ENCODE results near the gene BUB1B. TPM values are rescaled to one million over a fixed set of nuclear protein-coding genes. Genes with fewer than 3 reads are reported as not detected.

The BUB1B gene
- total RNA-seq, 1 experiment from 2014 or later = 67.8 TPM

- Histone ChIP-seq H3K9me3 (ENCODE audit: control insufficient read depth, insufficient read depth, low read depth, low read length) (no peaks in the 10 kb centered on the region), H3K4me1 (ENCODE audit: control insufficient read depth, insufficient read depth, low read length) (peaks cover 13% of the 10 kb centered on the region; the same call in 1 of the 2 replicates), H3K36me3 (ENCODE audit: control insufficient read depth, insufficient read depth, low read length) (no peaks in the 10 kb centered on the region), H3K27me3 (ENCODE audit: control insufficient read depth, insufficient read depth, low read length) (no peaks in the 10 kb centered on the region; the same call in 1 of the 2 replicates), H3K27ac (ENCODE audit: low read length) (no peak overlapping the region), H3K4me3 (ENCODE audit: low read depth in 2 of 2, low read length in 2 of 2) (no peak overlapping the region)
- intact Hi-C loops (cut with micrococcal nuclease; ENCODE audit: unreplicated experiment) = no loop called here
- TF ChIP-seq CTCF (IDR thresholded peaks at IDR 0.05) = no peak
- TF ChIP-seq REST (IDR thresholded peaks at IDR 0.05; ENCODE audit: insufficient read depth in 1 of 2, low read depth in 2 of 2, low read length in 1 of 2) = no peak
- no peak for TF ChIP-seq POLR2AphosphoS5 (IDR thresholded peaks at IDR 0.05; ENCODE audit: low read depth, low read length)
- no peak for TF ChIP-seq TCF7L2 (IDR thresholded peaks at IDR 0.05; ENCODE audit: low read depth, low read length)
- no peak for TF ChIP-seq SIN3A (IDR thresholded peaks at IDR 0.05; ENCODE audit: borderline replicate concordance, insufficient read depth, low read depth, low read length)
- ChIA-PET CTCF (no interaction called here), POLR2A (no interaction called here)
- in situ Hi-C loops (cut with HindIII; ENCODE audit: low pct_unique_long_range_greater_than_20kb, low sequenced_read_pairs) = no loop called here
- ATAC-seq (no peak), DNase-seq (ENCODE audit: low read depth, low spot score) (no peak)
- BruUV-seq (replicated peaks) = no TSS peak
Observed at GRCh38 chr15:40246496-40247280, 85.8 kb downstream of the BUB1B start.

GRCh38 chr15:40247406-40247971 lies 86.6 kb downstream of the BUB1B start:
- POLR2A ChIA-PET = interaction anchor here (0.6 kb wide), 1 partner anchor 212 kb away, joined by 3 read pairs; no protein-coding TSS in a partner anchor
- H3K27ac ChIP-seq (ENCODE audit: low read length) = no peak overlapping the region
- ATAC-seq = no peak
- H3K4me1 ChIP-seq (ENCODE audit: control insufficient read depth, insufficient read depth, low read length) = peaks cover 13% of the 10 kb centered on the region; the same call in 1 of the 2 replicates
- CTCF ChIA-PET = no interaction called here
- in situ Hi-C loops (cut with HindIII; ENCODE audit: low pct_unique_long_range_greater_than_20kb, low sequenced_read_pairs) = no loop called here
- H3K27me3 ChIP-seq (ENCODE audit: control insufficient read depth, insufficient read depth, low read length) = no peaks in the 10 kb centered on the region; the same call in 1 of the 2 replicates
- intact Hi-C loops (cut with micrococcal nuclease; ENCODE audit: unreplicated experiment) = no loop called here
- H3K9me3 ChIP-seq (ENCODE audit: control insufficient read depth, insufficient read depth, low read depth, low read length) = no peaks in the 10 kb centered on the region
- TF ChIP-seq TCF7L2 (IDR thresholded peaks at IDR 0.05; ENCODE audit: low read depth, low read length) (no peak), POLR2AphosphoS5 (IDR thresholded peaks at IDR 0.05; ENCODE audit: low read depth, low read length) (no peak), REST (IDR thresholded peaks at IDR 0.05; ENCODE audit: insufficient read depth in 1 of 2, low read depth in 2 of 2, low read length in 1 of 2) (no peak), CTCF (IDR thresholded peaks at IDR 0.05) (no peak), SIN3A (IDR thresholded peaks at IDR 0.05; ENCODE audit: borderline replicate concordance, insufficient read depth, low read depth, low read length) (no peak)
- no TSS peak for BruUV-seq (replicated peaks)
- no peaks in the 10 kb centered on the region; the same call in 1 of the 2 replicates for H3K36me3 ChIP-seq (ENCODE audit: control insufficient read depth, insufficient read depth, low read length)
- no peak for DNase-seq (ENCODE audit: low read depth, low spot score)
- H3K4me3 ChIP-seq (ENCODE audit: low read depth in 2 of 2, low read length in 2 of 2) = no peak overlapping the region

All from Panc1 (cell line).